ENCODE results near the gene RAP1B.

RAP1B gene

GRCh38 chr12:68612202-68612601 lies 1.5 kb downstream of the RAP1B start:
- no peak for DNase-seq (ENCODE audit: low spot score)

GRCh38 chr12:68612697-68613096 lies 2.0 kb downstream of the RAP1B start:
- DNase-seq (ENCODE audit: low spot score) = no peak

DNA sequence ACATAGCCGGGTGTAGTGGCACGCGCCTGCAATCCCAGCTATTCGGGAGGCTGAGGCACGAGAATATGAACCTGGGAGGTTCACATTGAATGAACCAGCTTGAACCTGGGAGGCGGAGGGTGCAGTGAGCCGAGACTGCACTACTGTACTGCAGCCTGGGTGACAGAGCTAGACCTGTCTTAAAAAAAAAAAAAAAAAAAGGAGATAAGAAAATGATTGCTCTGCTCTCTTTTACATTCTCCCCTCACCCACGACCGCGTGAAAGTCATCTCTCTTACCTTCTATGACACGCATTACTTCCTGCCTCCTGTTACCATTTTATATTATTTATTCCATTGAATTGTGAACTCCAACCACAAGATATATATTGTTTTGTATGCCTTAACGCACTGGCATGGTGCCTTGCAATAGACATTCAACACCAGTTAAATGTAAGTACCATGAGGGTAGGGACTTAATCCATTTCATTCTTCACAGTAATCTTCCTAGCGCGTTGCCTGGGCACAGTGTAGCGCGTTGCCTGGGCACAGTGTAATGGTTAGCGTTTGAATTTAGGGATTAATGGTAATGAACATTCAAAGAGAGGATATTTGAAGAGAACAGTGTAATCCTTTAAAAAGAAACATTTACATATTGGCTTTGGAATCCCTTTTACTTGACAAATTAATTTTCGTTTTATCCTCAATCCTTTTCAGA lies 2.7 kb downstream of the RAP1B start:
- no peak for DNase-seq (ENCODE audit: low spot score)

GRCh38 chr12:68614105-68614679 lies 3.5 kb downstream of the RAP1B start:
- no peak for DNase-seq (ENCODE audit: low spot score)

DNA sequence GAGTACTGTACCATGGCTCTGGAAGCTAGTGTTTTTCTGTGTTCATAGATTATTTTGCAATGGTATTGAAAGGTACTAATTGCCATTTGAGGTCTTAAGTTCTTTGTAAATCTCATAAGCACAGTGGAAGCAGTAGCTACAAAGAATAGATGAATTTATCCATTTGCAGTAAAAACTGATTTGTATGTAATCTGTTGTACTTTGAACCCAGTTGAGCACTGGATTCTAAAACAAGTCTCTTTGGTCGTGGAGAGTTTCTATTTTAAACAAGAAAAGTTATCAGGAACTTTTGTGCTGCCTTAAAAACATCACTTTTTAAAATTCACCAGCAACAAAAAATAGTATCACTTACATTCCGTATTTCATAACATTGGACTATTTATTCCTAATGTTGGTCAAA lies 4.1 kb downstream of the RAP1B start:
- DNase-seq (ENCODE audit: low spot score) = no peak

DNA sequence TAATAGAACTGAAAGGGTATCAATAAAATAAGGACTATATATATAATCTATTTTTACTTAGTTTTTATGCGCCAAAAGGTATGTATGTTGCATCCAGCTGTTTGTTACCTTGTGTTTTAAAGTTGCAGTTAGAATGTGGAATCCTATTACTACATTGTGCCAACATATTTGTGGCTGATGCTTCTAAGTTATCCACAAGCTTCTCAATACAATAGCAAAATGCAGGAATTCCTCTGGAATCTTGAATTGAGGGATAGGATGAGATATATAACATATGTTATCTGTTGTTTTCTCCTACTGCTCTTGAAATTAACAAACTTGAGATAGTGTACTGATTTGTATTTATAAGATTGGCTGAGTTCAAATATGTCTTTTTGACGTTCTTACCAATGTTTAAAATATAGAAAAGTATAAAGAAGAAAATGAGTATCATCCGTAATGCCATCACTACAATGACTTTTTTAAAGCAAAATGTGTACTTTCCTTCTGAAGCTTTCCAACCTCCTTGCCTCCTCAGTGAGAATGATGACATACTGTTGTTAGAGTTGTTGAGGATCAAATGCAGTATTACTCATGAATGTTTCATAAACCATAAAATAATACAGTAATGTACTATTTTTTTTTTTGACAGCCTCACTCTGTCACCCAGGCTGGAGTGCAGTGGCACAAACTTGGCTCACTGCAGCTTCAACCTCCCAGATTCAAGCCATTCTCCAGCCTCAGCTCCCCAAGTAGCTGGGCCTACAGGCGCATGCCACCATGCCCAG lies 6.6 kb downstream of the RAP1B start:
- no peak for DNase-seq (ENCODE audit: low spot score)

DNA sequence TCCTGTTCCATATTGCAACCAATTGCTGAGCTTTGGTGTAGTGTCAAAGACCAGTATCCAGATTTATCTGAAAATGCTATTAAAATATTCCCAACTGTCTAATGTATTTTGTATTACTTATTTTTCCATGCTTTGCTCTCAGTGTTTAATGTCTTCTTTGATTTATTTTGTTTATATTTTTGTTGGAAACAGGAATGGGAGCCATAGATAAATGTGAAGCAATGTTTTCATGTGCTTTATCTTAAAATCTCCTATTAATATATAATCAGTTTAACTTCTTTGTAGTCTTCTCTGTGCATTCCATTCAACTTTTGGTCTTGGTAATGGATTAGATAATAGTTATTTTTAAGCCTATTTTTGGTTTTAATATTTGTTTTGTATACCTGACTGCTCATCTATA lies 8.8 kb downstream of the RAP1B start:
- DNase-seq (ENCODE audit: low spot score) = no peak

- no peak for DNase-seq (ENCODE audit: low spot score)
Observed at GRCh38 chr12:68620519-68621471, 10.1 kb downstream of the RAP1B start.

- no peak for DNase-seq (ENCODE audit: low spot score)
Observed at GRCh38 chr12:68621472-68622081, 10.9 kb downstream of the RAP1B start.

DNA sequence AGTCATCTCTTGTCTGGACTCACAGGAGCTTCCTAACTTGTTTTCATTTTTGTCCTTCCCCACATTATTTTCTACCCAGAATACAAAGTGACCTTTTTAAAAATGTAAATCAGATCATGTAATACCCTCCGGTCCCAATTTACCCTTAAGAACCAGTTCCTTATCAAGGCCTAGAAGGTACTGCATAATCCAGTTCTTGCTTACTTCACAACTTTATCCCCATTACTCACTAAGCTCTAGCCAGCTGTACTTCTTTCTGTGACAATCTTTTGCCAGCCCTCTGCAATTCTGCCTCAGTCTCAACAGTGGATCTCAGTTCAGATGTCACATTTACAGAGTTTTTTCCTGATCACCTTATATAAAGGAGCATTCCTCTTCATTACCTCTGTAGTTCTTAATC lies 11.6 kb downstream of the RAP1B start:
- DNase-seq (ENCODE audit: low spot score) = no peak

DNA sequence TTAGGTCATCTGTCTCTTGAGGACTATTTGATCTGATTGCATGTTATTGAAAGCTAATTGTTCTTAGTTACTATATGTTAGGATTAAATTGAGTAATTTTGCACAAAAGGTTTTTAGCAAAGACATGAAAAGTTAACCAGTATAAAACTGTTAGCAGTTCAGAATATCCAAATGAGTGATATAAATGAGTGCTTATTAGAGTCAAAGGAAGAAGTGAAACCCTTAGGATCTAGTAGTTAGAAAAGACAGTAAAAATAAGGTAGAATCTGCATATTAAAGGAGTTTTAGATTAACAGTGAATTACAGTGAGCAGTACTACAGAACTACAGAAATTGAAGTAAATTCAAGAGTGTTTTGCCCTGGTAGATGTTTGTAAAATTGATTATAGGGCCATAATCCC lies 12.4 kb downstream of the RAP1B start:
- no peak for DNase-seq (ENCODE audit: low spot score)

GRCh38 chr12:68623984-68624383 lies 13.3 kb downstream of the RAP1B start:
- no peak for DNase-seq (ENCODE audit: low spot score)

GRCh38 chr12:68624933-68625332 lies 14.2 kb downstream of the RAP1B start:
- DNase-seq (ENCODE audit: low spot score) = no peak

GRCh38 chr12:68627673-68628319 lies 17.1 kb downstream of the RAP1B start:
- DNase-seq (ENCODE audit: low spot score) = no peak

DNA sequence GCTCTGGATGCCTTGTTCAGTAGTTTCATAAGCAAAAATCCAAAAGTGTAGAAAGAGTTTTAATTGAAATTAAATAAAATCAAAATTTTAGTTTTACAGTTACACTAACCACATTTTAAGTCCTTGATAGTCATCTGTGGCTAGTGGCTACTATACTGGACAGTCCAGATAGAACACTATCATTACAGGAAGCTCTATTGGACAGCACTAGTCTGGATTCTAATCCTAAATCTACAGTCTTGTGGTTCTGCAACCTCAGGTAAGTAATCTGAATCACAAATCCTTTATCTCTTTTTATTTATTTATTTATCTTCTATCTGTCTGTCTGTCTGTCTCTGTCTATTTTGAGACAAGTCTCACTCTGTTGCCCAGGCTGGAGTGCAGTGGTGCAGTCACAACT lies 18.0 kb downstream of the RAP1B start:
- no peak for DNase-seq (ENCODE audit: low spot score)

DNA sequence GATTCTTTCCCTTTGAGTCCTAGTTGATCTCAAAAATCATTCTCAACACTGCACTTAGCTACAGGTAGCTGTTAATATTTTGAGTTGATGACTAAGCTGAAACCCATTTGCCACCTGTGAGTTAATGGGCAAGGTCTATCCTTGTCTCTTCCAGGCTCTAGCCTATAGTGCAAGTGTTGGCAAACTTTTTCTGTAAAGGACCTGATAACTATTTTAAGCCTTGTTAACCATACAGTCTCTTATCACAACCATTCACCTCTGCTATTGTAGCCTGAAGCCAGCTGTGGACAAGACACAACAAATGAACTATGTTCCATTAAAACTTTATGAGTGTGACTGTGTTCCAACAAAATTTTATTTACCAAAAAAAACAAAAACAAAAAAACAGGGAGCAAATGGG lies 19.4 kb downstream of the RAP1B start:
- DNase-seq (ENCODE audit: low spot score) = no peak

- no peak for DNase-seq (ENCODE audit: low spot score)
Observed at GRCh38 chr12:68630598-68630997, 19.9 kb downstream of the RAP1B start.

DNA sequence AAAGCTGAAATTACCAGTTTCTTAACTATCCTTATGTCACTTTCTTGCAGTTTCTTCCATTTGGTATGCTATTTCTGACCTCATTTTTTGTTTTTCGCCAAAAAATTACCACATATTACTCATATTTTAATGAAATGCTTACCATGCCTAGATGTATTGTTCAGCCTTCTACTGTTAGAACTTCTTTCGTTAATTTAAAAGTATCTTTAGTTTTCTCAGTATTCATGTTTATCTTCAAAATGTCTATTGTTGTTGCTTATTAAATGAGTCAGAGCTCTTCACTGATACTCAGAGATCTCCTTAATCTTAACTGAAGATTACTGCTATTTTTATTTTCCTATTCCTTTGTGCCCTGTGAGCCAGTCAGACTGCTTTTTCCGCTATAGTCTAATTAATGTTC lies 20.5 kb downstream of the RAP1B start:
- DNase-seq (ENCODE audit: low spot score) = no peak

GRCh38 chr12:68632486-68632885 lies 21.8 kb downstream of the RAP1B start:
- DNase-seq (ENCODE audit: low spot score) = no peak

DNA sequence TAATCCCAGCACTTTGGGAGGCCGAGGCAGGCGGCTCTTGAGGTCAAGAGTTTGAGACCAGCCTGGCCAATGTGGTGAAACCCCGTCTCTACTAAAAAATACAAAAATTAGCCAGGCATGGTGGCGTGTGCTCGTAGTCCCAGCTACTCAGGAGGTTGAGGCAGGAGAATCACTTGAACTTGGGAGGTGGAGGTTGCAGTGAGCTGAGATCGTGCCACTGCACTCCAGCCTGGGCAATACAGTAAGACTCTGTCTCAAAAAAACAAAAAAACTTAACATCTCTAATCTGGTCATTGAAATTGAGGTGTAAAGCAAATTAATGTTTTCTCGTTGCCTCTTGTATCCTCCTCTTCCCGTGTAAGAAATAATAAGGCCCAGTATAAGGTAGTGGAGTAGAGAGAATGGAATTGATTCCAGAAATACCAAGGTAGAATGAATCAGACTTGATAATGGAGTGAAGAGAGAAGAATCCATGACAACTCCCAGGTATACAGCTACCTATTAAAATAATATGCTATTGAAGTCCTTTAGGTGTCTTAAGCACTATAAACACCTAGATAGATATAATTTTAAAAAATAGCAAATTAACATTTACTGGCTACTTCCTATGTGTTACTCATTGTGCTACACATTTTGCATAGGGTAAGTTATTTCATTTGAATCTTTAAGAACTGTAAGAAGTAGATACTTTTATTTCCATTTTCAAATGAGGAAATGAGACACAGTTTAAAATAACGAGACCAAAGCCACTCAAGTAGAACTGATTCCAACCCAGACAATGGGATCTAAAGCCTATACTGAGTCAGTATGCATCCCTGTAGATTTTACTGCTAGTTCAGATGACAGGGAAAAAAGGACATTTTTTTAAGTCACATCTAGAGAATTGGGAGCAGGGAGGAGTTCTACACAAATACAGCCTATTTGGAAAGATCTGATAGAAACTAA lies 23.2 kb downstream of the RAP1B start:
- DNase-seq (ENCODE audit: low spot score) = no peak
